Amygdala (tissue), 56 donors: ENCODE results near the gene CEP68.
"Not testable (repeated sequence)": the region's sequence is repeated elsewhere in the genome, so short reads cannot be mapped to it uniquely, and the experiment has no call there.

Experiments
- DNase-seq, 56 donors: peaks; one replicate each; lab custom pipeline; 2025; lab: John Stamatoyannopoulos, UW

CEP68 gene

GRCh38 chr2:65030476-65031332 is 25.5 kb upstream of the CEP68 start:
- no peak for DNase-seq

DNA sequence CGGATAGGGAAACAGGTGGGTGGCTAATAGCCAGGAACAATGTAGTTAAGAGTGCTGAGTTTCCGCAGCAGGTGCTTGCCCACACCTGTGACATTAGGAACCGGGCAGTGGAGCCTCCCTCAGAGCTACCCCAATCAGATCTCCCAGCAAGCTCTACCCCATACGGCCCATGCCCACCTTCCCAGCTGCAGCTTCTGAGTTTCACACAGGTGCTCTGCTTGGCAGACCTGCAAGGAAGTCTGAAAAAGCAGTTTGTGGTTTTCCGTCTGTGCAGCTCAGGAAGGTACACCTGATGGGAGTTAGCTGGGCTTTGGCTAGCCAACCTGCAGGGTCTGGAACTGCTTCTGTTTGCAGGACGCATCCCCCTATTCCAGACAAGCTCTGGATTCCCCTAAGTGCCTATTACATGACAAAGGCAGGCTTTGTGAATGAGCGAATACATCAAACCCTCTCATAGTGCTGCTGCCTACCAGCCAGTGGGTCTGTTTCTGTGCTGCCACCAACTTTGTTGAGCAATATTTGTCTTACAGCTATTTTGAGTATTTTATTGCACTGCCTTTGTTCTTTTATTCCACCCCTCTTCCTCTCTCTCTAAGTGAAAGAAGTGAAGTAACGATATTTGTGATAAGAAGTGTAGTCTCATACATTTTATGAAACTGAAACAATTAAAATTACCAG is 24.7 kb upstream of the CEP68 start:
- peak in 1 of 56 donors; percentile 16 for DNase-seq

DNA sequence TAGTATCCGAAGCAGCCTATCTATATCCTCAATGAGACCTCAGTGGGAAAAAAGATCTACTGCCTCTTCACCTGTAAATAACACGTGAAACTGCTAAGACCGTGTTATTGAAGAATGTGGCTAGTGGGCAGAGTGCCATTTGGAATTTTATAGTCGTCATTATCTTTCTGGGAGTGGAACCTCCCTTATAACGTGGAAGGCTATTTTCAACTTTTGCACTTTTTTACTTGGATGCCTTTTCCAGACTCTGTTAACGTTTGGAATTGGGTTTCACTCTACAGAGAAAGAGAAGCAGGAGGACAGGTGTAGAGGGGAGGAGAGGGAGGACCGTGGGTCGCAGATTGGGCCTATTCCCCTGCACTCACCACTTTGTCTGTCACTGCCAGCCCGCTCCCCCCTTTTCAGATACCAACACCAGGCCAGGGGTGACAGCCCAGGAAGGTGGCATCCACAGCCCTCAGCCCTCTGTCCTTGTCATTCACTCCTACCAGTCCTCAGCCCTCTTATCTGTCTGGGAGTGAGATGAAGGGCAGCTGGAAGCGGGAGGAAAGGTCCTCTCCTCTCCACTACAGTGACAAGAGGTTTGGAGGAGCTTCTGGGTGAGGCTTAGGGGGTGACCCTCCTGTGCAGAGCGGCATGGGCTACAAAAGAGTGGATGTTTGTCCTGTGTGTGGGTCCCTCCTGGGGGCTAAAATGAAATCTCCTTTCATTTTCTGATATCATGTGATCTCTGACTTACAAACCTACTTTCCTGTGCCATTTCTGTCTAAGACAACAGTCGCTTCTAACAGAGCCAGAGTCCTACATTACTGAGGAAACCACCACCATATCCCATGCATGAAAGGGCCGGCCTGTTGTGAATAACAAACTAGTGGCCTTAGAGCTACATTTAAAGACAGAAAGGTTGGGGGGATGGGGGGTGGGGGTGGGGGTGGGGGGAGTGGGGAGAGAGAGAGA is 23.9 kb upstream of the CEP68 start:
- DNase-seq: no peak

- no peak for DNase-seq
Measured at GRCh38 chr2:65033178-65033577, 23.0 kb upstream of the CEP68 start.

- not testable (repeated sequence) for DNase-seq
Measured at GRCh38 chr2:65033667-65034066, 22.5 kb upstream of the CEP68 start.

DNA sequence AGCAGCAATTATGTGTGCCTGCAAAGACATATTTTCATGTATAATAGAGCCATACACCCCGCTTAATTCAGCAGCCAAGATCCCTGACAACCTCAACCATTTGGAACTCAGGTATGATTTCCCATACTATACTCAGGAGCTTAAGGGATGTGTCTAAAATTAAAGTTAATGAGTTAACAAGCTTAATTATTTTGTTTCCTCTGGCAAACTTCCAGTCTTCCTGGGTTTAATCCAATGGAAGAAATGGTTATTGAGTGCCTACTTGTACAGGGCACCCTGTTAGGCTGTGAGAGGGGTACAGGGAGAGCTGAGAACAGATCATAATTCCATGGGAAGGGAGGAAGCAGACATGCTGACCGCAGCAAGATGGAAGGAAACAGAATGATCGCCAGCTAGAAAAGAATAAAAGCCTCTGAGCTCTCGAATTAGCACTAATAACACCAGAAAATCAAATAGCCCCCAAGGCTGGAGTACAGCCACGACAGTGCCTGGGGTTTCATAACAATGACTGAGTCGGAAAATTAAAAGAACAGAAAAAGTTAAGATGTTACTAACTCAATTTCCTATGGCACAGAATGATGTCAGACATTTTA is 20.8 kb upstream of the CEP68 start:
- no peak for DNase-seq

DNA sequence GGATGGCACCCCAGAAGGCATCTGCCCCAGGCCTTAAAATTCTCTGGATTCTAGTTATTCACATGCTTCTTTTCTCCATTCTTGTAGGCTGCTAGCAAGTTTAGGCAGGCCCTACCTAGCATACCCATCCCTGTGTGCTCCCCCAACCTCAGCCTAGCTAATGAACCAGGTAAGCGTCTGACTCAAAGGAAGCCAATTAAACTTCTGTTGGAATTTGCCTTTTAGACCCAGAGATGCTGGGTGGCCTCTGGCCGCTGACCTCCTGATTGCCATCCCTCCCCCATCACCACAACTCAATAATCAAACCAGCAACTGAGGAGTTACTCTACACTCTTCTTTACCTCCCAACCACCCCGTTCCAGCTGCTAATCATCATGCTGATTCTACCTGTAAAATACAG is 19.0 kb upstream of the CEP68 start:
- DNase-seq: no peak

- no peak for DNase-seq
Measured at GRCh38 chr2:65039640-65040039, 16.6 kb upstream of the CEP68 start.

DNA sequence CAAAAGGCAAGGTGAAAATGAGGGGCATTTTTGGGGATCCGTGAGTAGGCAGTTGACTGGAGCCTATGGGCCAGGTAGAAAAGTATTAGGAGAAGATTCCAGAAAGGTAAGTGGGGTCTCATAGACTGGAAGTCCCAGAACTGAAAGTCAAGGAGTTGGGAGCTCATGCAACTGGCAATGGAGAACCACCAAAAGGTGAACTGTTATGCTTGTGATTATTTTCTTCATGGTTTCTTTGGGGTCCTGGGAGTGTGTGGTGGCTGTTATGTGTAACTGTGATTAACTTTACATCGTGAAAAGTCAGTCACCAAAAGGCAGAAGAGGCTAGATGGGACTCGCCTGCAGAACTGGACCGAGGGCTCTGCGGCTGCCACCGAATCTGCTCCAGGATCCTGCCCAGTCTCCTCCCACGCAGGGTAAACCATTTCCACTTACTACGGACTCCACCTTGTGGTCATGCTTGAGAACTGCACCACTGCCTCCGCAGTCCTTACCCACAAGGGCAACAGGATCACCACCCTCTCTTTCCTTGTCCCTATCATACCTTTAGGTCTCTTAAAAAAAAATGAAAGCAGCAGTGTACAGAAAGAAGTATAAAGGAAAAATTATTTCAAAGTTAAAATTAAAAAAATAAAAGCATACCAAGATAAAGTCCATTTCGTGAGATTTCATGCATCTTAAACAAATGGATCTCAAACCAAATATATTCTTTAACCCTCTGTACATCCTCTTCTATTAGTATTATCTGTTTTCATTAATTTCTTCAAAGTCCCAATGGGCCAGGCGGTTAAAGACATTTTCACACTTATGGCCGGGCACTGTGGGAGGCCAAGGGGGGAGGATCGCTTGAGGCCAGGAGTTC is 15.6 kb upstream of the CEP68 start:
- DNase-seq: peak in 54 of 56 donors; percentile 3 to 93 (median 65)

DNA sequence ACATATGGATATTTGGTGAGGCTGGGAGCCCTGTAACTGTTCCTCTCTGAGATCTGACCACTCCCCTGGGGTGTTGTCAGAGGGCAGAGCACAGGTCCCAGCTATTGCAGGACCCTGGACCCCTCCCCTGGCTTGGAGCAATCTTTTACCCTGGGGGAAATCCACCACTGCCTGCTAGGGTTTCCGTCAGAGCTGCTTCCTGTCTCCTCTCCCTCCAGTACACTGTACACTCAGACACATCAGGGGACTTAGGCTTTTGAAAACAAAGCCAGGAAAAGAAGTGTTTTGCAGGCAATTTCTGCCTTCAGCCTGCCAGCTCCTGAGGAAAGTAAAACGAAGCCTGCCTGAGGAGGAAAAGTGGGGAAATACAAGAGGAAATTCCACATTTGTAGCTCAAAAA is 13.2 kb upstream of the CEP68 start:
- DNase-seq: no peak

- DNase-seq: no peak
Measured at GRCh38 chr2:65044097-65044735, 12.0 kb upstream of the CEP68 start.

DNA sequence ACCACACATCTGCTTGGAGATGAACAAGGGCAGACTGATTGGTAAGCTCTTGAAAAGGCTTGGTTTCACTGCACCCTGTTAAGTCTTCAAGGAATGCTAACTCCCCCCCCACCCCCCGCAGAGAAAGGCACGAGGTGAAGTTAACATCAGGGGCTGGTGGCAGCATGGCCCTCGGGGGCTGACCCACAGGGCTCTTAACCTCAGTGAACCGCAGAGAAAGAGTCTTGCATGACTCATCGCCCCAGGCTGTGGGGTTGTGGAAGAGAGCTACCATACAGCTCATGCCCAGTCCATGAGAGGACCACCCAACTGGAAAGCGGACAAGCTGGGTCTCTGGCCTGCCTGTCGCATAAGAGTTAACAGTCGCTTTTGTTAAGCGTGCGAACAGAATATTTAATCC is 10.6 kb upstream of the CEP68 start:
- DNase-seq: no peak

DNA sequence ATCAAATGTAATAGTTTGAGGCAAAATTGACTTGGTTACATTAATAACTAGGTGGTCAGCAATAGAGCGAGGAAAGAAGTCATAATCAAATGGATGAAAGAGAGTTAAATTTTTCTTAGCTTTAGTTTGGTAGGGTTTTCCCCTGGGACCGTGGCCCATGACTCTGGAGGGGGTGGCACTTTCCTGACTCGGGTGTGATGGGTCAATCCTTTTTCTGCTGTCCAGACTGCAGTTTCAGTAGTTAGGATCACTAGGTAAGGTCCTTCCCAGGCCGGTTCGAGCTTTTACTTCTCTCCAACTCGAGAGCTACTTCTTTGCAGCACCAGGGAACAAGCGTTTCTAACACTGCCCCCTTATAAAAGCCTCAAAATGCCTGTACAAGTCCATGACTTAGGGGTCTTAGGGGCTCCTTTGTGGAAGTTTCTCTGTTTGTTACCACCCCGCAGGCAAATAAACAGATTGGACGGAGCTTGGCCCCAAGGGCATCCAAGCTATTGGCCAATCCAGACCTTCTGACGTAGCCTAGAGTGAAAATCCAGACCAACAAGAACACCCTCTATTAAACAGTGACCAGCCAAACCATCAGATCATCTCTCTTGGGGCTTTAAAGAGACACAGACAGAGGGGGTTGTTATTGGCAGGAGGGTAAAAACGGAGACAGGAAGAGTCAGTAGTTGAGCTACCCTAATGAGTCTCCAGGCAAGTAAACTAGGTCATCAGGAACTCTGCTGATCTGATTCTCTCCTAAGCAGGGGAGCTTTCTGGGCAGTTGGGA is 9.4 kb upstream of the CEP68 start:
- no peak for DNase-seq

- no peak for DNase-seq
Measured at GRCh38 chr2:65049010-65049639, 7.1 kb upstream of the CEP68 start.

DNA sequence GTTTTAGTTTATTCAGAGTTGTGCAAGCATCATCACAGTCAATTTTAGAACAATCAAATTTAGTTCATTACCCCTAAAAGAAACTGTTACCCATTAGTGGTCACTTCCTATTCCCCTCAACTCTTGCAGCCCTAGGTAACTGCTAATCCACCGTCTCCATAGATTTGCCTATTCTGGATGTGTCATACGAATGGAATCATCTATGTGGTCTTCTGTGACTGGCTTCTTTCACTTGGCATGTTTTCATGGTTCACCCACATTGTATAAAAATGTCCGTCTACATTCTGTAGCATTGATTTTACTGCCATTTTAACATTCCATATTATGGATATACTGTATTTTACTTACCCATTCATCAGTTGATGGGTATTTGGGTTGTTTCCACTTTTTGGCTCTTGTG is 5.3 kb upstream of the CEP68 start:
- no peak for DNase-seq

DNA sequence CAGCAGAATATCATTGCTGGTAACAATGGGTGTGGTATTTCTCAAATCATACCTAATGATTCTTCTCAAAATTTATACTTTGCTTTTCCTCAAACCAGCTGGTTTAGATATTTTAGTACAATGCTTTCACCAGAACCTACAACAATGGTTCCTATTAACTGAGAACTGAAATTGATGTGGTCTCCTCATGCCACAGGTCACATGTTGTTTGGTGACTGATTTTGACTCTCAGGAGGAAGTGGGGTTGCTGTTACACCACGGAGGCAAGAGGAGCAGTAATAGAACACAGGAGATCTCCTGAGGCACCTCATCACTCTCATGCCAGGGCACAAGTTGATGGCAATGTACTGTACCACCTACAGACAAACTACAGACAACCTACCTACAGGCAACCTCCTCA is 3.0 kb upstream of the CEP68 start:
- peak in 3 of 56 donors; percentile 16 to 44 (median 23) for DNase-seq

GRCh38 chr2:65054749-65055421 is 1.3 kb upstream of the CEP68 start:
- no peak for DNase-seq
